Measurements from ENCODE around the gene RRAGD.

The RRAGD gene

DNA sequence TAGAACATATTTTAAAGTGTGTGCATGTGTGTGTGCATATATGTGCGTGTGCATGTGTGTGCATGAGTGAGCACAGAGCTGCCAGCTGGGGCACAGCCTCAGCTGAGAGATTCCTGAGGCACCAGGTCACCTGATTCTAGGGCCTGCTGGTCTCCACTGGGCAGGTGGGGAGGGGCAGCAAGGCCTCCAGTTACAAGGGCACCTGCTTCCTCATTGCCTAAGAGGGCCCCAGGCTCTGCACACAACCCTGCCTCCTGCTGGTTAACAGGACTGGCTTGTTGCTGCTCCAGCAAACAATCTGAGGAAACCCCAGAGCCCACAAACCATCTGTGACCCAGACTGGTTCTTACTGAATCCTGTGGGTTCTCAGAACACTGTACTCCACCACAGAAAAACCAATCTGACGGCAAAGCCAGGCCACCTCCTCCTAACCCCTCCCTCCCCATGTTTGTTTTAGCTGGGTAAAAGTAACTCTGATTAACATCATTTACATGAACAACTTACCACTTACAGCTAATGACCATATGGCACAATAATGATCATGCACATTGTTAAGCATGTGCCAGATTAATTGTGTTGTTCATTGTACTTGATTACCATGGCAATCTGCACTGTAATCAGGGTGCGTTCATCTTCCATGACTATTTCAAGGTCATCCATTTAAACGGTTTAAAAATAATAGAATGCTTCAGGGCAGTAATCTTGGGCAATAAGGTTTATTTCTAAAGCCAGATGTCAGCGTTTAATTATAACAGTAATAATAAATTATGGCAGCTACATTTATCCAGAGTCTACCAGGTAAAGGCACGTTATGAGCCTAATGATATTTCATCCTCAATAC lies 36.4 kb downstream of the RRAGD start:
- DNase-seq, result no peak

GRCh38 chr6:89372506-89372901 lies 39.6 kb downstream of the RRAGD start:
- DNase-seq, result no peak

GRCh38 chr6:89371849-89372505 lies 40.1 kb downstream of the RRAGD start:
- peak; percentile 53 for DNase-seq

GRCh38 chr6:89368999-89369398 lies 43.1 kb downstream of the RRAGD start:
- DNase-seq, result no peak

DNA sequence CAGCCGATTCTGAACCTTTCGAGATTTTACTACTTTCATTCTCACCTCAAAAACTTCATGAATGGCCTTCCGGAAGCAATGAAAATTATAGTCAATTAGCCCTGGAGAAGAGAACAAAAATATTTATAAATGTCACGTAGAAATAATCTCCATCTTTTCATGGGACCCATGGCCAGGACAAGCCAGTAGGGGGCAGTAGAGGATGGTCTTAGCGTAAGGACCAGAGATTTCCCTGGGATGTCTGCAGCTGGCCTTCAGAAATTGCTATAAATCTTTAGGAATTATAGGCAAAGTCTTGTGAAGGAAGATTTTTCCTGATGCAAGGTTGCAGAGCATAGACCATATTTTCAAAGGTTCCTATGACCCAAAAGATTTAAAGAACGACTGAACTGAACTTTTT lies 44.0 kb downstream of the RRAGD start:
- DNase-seq, result no peak

DNA sequence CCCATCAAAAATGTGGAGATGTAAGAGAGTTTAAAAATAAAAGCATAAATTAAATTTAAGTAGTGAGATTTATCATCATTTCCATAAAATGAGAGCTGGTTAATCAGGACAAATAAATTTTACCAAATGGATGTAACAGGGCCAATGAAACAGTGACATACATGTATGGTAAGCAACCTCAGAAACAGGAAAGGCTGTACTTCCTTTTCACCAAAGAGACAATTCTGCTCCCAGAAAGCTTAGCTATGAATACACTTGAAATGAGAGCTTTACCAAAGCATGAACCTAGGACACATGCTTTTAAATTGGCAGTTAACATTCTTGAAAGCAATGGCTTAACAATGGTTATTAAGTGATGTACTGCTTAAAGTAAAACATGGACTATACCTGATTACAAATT lies 47.5 kb downstream of the RRAGD start:
- no peak for DNase-seq

- DNase-seq, result no peak
Measured at GRCh38 chr6:89361171-89361570, 50.9 kb downstream of the RRAGD start.

DNA sequence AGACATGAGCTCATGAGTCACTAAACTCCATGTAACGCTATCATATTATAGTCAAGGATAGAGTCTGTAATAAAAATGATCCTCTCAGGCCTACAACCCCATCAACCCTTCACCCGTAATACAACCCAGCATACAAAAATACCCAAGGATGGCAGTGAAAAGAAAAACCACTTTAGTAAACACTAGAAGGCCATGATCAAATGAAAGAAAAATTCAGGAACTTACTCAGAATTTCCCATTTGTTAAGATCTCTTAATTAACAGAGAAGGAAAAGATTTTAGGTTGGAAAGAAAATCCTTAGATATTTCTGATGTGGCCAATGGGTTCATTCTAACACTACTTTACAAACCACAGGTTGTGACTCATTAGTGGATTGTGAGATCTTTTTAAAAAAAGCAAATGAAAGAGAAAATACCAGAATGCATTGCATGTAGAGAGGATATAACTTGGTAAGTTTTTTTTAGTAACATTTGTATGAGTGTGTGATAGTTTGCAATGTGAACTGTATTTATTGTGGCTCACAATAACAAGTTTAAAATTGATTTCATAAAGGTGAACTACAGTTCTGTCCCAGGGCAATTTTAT lies 51.6 kb downstream of the RRAGD start:
- no peak for DNase-seq

DNA sequence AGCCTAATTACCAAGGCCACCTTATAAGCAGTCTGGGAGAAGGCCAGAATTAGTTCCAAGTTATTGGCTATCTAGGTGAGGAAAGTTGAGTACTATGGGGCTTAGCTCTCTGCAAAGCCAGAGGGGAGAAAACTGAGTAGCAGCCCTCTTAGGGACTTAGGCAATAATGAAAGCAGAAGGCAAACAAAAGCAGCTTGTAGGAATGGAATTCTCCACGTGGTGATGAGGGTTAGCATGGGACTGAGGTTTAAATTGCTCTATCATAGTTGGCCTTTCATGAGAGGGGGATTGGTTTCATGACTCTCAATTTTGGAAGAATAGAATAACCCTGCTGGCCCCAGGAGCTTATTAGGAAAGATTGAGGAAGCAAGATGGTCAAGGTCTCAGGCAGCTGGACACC lies 52.5 kb downstream of the RRAGD start:
- no peak for DNase-seq

GRCh38 chr6:89357390-89357789 lies 54.7 kb downstream of the RRAGD start:
- no peak for DNase-seq

- no peak for DNase-seq
Measured at GRCh38 chr6:89356642-89357170, 55.4 kb downstream of the RRAGD start.

DNA sequence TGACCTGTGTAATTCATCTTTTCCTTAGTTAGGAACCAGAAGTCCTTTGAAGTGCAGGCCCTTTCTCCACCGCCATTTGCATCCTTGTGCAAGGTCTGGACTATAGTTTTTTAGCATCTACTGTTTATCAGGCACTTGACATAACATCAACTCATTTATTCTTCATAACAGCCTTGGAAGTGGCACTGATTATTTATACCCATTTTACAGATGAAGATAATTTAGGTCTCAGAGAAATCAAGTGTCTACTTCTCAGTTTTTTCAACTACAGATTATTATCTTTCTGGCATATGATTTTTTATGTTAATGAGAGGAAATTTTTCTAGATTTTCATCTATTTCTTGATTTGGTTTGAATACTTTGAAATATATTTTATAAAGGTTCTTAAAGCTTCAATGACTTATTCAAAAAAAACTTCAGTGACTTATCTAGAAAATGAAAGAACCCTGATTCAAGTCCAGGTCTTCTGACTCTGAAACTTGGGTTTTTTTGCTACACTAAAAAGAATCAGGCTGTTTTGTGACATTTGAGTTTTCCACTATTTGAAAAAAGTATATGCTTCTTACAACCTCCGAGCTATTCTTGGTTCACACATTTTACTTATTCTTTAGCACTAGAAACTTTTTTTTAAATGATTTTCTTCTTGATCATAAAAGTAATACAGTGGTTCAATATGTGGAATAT lies 56.4 kb downstream of the RRAGD start:
- no peak for DNase-seq

DNA sequence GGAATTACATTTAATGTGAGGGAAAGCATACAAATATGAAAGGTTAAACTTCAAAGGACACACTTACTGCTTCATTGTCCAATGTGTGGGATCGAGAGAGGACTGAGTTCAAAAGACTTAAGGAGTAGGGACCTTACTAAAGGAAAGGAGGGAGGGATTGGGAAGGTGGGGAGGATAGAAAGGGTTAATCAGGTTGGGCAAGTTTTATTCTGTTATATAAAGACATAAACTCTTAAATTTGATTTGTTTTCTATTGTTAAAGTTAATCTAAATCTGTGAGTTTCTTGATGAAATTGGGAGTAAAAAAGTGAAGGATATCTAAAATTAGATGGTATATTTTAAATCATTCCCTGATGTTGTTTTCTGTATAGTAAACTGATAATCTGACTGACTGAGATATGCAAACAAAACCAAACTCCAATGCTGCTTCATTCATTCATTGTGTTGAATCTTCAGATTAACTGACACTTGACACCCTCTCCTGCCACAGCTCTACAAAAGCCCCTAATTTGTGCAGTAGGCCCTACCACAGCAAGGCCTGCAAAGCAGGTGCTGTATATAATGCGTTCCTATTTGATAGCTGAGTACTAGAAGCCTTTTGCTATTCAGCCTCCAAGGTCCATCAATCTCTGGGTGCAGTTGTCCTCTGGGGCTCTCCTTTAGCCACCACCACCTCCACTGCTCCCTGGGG lies 58.2 kb downstream of the RRAGD start:
- no peak for DNase-seq

DNA sequence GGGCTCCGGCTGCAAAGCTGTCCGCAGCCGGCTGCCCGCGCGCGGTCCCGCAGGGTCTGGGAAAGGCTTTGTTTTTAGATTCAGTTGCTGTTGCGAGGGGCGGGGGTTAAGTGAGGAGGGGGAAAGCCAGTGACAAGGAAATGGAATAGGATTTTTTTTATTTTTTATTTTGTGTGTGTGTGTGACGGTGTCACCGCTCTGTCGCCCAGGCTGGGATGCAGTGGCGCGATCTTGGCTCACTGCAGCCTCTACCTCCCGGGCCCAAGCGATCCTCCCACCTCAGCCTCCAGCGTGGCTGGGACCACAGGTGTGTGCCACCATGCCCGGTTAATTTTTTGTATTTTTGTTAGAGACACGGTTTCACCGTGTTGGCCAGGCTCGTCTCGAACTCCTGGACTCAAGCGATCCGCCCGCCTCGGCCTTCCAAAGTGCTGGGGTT lies 58.9 kb downstream of the RRAGD start:
- no peak for DNase-seq

DNA sequence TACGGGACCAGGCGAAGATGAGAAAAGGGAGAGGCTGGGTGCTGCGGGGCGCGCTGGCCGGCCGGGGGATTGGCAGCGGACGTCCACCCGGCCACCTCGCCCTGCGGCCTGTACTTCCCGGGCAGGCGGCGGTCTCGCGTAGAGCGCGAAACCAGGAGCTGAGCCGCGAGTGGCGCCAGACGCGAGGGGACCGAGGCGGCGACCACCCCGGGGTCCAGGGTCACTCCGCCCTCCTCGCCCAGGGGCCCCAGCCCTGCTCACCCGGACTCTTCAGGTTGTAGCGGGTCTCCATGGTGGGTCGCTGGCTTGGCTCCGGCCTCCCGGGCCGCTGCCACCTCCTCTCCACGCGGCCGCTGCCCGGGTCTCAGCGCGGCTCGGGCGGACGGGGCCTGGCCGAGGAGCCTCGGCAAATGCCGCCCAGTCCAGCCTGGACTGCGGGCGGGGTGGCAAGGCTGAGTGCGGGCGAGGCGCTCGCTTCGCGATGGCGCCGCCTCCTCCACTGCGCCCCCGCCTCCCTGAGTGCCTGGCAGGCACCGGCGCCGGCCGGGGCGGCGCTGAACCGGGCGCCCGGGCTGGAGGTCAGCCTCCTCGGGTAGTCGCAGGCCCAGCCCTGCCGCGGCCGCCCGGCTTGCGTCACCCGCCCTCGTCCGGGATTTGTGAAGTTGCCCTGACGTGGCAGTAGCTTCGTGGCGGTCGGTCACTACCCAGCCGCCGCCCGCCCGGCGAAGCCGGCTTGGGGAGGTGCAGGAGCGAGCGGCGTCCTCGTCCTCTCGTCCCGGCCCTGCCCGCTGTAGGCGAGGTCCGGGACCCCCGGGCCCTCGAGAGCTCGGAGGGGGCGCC lies 59.6 kb downstream of the RRAGD start, which contains the start of gene UBE2J1:
TSS of gene UBE2J1 (minus strand) at position 445 of the 840 bp plus-strand sequence. CDS start at position 292, 153 bp downstream.
- DNase-seq, result peak; percentile 75

DNA sequence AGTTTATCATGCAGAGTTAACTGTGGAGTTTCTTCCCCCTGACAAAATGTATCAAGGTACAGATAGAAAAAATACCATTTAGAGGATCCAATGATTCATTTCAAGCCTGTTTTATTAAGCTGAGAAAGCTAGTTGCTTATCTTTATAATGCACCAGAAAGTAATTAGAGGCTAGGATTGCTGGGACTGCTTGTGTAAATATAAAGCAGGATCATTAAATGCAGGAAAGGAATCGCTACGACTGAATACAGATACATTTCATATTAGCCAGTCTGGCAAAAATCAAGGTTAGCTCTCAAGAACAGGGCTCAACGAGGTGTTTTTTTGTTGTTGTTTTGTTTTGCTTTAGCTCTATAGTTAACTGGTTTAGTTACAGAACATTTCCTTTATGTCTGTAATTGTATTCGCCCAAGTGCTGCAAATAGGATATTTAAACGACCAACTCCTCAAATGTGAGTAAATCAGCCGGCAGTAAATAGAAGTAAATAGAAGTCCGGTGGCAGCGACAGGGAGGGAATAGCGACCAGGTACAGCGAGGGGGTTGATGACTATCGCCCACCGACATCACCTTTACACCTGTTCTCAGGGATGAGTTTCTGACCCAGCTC lies 60.3 kb downstream of the RRAGD start:
- no peak for DNase-seq

GRCh38 chr6:89350281-89350966 lies 61.6 kb downstream of the RRAGD start:
- DNase-seq, result no peak

- peak; percentile 31 for DNase-seq
Measured at GRCh38 chr6:89348372-89348771, 63.7 kb downstream of the RRAGD start.

DNA sequence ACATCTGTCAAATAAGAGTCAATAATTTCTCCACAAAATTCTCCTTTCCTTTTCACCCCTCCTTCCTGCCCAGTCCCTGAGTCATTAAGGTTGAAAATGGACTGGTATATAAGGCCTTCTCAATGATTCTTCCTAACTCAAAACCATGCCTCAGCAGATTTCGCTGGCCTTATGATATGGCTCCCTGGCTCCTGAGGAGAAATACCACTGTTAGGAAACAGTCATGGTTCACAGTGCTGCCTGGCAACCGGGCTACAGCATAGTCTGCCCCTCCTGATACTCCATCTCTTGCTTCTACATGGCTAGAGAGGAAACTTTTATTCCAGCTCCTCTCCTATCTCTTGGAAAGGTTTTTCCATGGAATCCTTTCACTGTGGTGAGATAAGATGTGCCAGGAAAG lies 64.2 kb downstream of the RRAGD start:
- DNase-seq, result no peak

GRCh38 chr6:89346433-89346832 lies 65.6 kb downstream of the RRAGD start:
- DNase-seq, result no peak

Data from 8988T (cell line).